Uterus (tissue), 4 donors: ENCODE results near the gene ARL8A. TPM values are rescaled to one million over a fixed set of nuclear protein-coding genes. Genes with fewer than 3 reads are reported as not detected.
A peak's percentile ranks its signal among the peaks of the same experiment; 100 is the strongest.

Source experiments
- DNase-seq, 2 donors: peaks; one replicate each; pipeline ENCODE4 v3.0.0-alpha.2; 2019 to 2020
- H3K27ac ChIP-seq, 2 donors: fragments of 200-600 bp; sonication (generic); 1 replicate in 1 of 2; 2 replicates in 1 of 2; pipeline ENCODE4 v1.5.1; 2016 to 2018
- H3K27me3 ChIP-seq, 2 donors: fragments of 200-600 bp; sonication (generic); one replicate each; pipeline ENCODE4 v1.5.1; 2018 to 2019; ENCODE audit warnings: control low read depth in 1 of 2
- H3K36me3 ChIP-seq, 2 donors: fragments of 200-600 bp; sonication (generic); one replicate each; pipeline ENCODE4 v1.5.1; 2019; ENCODE audit warnings: control low read depth in 1 of 2
- H3K4me1 ChIP-seq, 2 donors: fragments of 200-600 bp; sonication (generic); one replicate each; pipeline ENCODE4 v1.5.1; 2018 to 2019; ENCODE audit warnings: control low read depth in 1 of 2
- H3K4me3 ChIP-seq, 2 donors: fragments of 200-600 bp; sonication (generic); 1 replicate in 1 of 2; 2 replicates in 1 of 2; pipeline ENCODE4 v1.5.1; 2018 to 2019; ENCODE audit warnings: mild to moderate bottlenecking in 1 of 2
- H3K9me3 ChIP-seq, 2 donors: fragments of 200-600 bp; sonication (generic); one replicate each; pipeline ENCODE4 v1.5.1; 2019; ENCODE audit warnings: control low read depth in 1 of 2
- POLR2A ChIP-seq, 2 donors: fragments of 450-650 bp; IDR thresholded peaks; one replicate each; pipeline ENCODE4 v1.6.1; 2016; ENCODE audit warnings: antibody characterized with exemption in 2 of 2, mild to moderate bottlenecking in 1 of 2, moderate library complexity in 1 of 2
- intact Hi-C: fragments of 100-400 bp; cut with DNase I; formaldehyde crosslinking; loops from one replicate; pipeline ENCODE4 v1.15.1; 2023; ENCODE audit warnings: low total_unique reads
- total RNA-seq, 4 donors: library from RNA; depleted of rRNA in 3 of 4; stranded (reverse); fragments of >200 nt in 3 of 4; gene quantifications; one replicate each; pipeline versions ENCODE4 v1.1.0 to v1.2.4, GENCODE V29; 2014 to 2023
- TF ChIP-seq, protein P1 (sequence below), 4 experiments: fragments of 200-600 bp in 2 of 4; fragments of 450-650 bp in 2 of 4; sonication (generic) in 2 of 4; IDR thresholded peaks; one replicate each; pipeline ENCODE4 v1.5.1; 2016 to 2019; ENCODE audit warnings: antibody characterized with exemption in 4 of 4, mild to moderate bottlenecking in 2 of 4, moderate library complexity in 1 of 4
- donor health status: DM: yes; HTN: yes; CAD: no.

ARL8A gene
- total RNA-seq, 4 donors from 2014 or later, result 4.6 to 86.2 (median 18.7) TPM

- Histone ChIP-seq H3K36me3 (no peaks in the 10 kb centered on the region), H3K27ac (no peak overlapping the region), H3K4me3 (no peak overlapping the region), H3K27me3 (no peaks in the 10 kb centered on the region), H3K9me3 (no peaks in the 10 kb centered on the region), H3K4me1 (no peaks in the 10 kb centered on the region)
- intact Hi-C loops, result loop anchor here (5.0 kb wide), 1 partner anchor 527 kb away; no protein-coding TSS in a partner anchor
- no peak for TF ChIP-seq POLR2A (IDR thresholded peaks at IDR 0.05)
- TF ChIP-seq, protein P1, sequence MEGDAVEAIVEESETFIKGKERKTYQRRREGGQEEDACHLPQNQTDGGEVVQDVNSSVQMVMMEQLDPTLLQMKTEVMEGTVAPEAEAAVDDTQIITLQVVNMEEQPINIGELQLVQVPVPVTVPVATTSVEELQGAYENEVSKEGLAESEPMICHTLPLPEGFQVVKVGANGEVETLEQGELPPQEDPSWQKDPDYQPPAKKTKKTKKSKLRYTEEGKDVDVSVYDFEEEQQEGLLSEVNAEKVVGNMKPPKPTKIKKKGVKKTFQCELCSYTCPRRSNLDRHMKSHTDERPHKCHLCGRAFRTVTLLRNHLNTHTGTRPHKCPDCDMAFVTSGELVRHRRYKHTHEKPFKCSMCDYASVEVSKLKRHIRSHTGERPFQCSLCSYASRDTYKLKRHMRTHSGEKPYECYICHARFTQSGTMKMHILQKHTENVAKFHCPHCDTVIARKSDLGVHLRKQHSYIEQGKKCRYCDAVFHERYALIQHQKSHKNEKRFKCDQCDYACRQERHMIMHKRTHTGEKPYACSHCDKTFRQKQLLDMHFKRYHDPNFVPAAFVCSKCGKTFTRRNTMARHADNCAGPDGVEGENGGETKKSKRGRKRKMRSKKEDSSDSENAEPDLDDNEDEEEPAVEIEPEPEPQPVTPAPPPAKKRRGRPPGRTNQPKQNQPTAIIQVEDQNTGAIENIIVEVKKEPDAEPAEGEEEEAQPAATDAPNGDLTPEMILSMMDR (IDR thresholded peaks at IDR 0.05), result no peak
- no peak for DNase-seq
Observed at GRCh38 chr1:202189918-202190715, 45.6 kb upstream of the ARL8A start.

- intact Hi-C loops, result loop anchor here (5.0 kb wide), 1 partner anchor 528 kb away; no protein-coding TSS in a partner anchor
- Histone ChIP-seq H3K9me3 (no peaks in the 10 kb centered on the region), H3K4me3 (no peak overlapping the region), H3K4me1 (no peaks in the 10 kb centered on the region), H3K27ac (no peak overlapping the region), H3K27me3 (no peaks in the 10 kb centered on the region), H3K36me3 (no peaks in the 10 kb centered on the region)
- peak; percentile 53 to 63 for DNase-seq
- TF ChIP-seq, protein P1 (IDR thresholded peaks at IDR 0.05), result peak; percentile 57 to 74 (median 65)
- no peak for TF ChIP-seq POLR2A (IDR thresholded peaks at IDR 0.05)
Observed at GRCh38 chr1:202189001-202189790, 44.7 kb upstream of the ARL8A start.

- H3K27ac ChIP-seq, result no peak overlapping the region
- no peak for TF ChIP-seq POLR2A (IDR thresholded peaks at IDR 0.05)
- TF ChIP-seq, protein P1 (IDR thresholded peaks at IDR 0.05), result no peak
- no peaks in the 10 kb centered on the region for H3K36me3 ChIP-seq
- DNase-seq, result no peak
- no peaks in the 10 kb centered on the region for H3K9me3 ChIP-seq
- H3K4me1 ChIP-seq, result no peaks in the 10 kb centered on the region
- intact Hi-C loops, result loop anchor here (5.0 kb wide), 1 partner anchor 529 kb away; no protein-coding TSS in a partner anchor
- no peak overlapping the region for H3K4me3 ChIP-seq
- no peaks in the 10 kb centered on the region for H3K27me3 ChIP-seq
Observed at GRCh38 chr1:202187697-202188407, 43.3 kb upstream of the ARL8A start.

- no peak for TF ChIP-seq POLR2A (IDR thresholded peaks at IDR 0.05)
- TF ChIP-seq, protein P1 (IDR thresholded peaks at IDR 0.05), result no peak
- intact Hi-C loops, result loop anchor here (5.0 kb wide), 1 partner anchor 530 kb away; no protein-coding TSS in a partner anchor
- H3K27me3 ChIP-seq, result no peaks in the 10 kb centered on the region
- no peak overlapping the region for H3K4me3 ChIP-seq
- no peaks in the 10 kb centered on the region for H3K36me3 ChIP-seq
- no peaks in the 10 kb centered on the region for H3K4me1 ChIP-seq
- no peaks in the 10 kb centered on the region for H3K9me3 ChIP-seq
- no peak overlapping the region for H3K27ac ChIP-seq
- no peak for DNase-seq
Observed at GRCh38 chr1:202187041-202187671, 42.6 kb upstream of the ARL8A start.
